Stimulated activated CD4-positive, alpha-beta T cell treated with anti-CD3 and anti-CD28 coated beads, Interleukin-12 subunit alpha, Interleukin-12 subunit beta, amount 100 ng/mL, for 4 hours (primary cell): ENCODE results near the gene ZNF804B.

ENCODE experiments used
- DNase-seq: peaks from one replicate; pipeline ENCODE4 v3.0.0-alpha.2; 2020

Gene ZNF804B

DNA sequence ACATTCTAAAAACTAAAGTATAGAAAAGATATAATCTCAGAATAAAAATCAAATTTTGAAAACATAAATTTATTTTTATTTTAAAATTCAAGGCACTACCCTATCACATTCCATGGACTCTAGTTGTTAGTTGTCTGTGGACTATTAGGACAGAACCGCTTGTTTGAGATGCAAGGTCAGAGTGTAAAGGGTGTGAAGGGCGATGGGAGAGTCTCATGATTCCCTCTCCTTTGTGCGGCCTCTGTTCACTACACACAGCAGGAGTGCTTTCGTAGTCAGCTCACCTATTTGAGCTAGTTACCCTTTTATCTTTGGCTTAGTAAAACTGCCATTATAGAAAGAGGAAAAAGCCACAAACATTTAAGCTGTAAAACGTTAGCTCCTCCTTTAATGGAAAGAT lies 225.8 kb downstream of the ZNF804B start:
- no peak for DNase-seq

DNA sequence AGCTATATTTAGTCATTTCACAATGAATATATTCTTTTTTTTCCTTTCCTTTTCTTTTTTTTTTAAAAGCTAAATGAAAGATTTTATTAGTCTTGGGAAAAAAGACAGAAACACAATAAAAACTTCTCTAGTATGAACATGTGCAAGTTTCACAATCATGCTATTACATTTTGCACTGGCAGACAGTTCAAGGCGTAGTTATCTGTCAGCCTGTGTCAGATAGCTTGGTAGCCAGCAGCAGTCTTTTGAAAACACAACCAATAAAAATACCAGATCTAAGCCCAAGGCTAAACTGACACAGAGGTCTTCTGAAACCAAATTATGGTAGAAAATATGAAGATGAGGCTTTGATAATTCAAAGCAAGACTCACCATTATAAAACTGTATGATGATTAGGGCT lies 241.8 kb downstream of the ZNF804B start:
- no peak for DNase-seq

- no peak for DNase-seq
Measured at GRCh38 chr7:89002981-89003956, 243.8 kb downstream of the ZNF804B start.

GRCh38 chr7:89012016-89012415 lies 252.5 kb downstream of the ZNF804B start:
- no peak for DNase-seq

- no peak for DNase-seq
Measured at GRCh38 chr7:89017695-89018094, 258.2 kb downstream of the ZNF804B start.

GRCh38 chr7:89021741-89022140 lies 262.2 kb downstream of the ZNF804B start:
- DNase-seq, result no peak

- no peak for DNase-seq
Measured at GRCh38 chr7:89023206-89023605, 263.7 kb downstream of the ZNF804B start.

DNA sequence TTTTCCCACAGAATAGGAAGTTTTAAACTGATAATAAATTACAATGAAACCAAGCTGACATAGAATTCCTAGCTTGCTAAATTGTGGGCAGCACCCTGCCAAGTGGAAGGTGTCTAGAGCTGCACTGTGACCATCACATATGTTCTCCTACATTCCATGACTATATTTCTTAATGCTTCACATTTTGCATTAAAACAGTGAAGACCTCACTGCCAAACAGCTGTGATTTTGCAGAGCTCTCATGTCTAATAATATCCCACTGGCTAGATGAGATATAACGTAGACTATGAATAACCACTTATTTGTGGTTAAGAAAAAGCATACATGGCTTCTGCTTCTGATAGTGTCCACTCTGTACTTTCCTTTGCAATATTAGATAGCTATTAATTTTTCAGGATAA lies 264.4 kb downstream of the ZNF804B start:
- DNase-seq, result no peak

DNA sequence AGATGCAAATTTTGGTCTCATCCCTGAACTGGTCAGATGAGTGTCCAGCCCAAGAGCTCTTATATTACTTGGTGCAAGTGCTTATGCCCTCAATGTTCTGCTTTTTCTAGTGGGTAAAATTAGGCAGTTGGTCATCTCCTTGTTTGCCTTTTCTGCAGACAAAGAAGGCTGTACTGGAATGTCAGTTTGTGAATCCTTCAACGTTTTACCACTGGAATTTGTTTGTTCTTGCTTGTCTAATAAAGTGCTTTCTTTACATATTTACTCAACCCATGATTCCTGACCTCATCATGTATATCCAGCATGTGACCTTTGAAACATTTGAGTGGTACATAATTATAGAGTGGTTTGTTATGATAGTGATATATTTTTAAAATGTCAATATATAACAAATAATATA lies 268.3 kb downstream of the ZNF804B start:
- no peak for DNase-seq

DNA sequence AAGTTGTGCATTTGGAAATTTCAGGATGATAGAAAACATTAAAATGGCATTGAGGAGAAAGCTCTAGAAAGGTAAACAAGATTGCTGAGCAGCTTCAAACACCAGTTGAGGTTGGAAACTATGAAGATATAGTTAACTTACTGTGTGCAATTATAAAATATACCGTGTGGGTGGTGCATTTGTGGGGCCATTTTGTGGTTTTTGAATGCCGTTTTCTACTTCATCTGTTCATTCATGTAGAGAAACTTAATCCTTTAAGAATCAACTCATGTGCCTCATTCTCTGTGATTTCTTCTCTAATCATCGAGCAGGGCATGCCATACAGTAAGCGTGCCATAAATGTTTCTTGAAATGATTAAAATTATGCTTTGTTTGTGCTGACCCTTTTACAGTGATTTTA lies 268.8 kb downstream of the ZNF804B start:
- no peak for DNase-seq

DNA sequence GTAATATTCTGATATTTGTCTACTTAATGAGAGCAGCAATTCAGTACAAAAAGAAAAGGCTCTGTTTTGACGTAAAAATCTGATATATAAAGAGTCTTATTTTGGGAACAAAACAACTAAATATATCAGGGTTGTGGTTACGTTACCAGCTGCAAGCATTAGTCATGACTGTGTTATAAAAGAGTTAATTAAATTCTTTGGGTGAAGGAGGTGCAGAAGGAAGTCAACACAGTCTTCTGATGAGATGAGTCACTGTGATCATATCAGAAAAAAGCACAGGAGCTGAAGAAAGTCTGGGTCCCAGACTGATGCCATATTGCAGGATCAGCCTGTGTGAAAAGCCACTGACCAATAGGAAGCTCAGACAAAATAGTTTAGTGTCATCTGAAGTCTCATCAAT lies 270.4 kb downstream of the ZNF804B start:
- no peak for DNase-seq

DNA sequence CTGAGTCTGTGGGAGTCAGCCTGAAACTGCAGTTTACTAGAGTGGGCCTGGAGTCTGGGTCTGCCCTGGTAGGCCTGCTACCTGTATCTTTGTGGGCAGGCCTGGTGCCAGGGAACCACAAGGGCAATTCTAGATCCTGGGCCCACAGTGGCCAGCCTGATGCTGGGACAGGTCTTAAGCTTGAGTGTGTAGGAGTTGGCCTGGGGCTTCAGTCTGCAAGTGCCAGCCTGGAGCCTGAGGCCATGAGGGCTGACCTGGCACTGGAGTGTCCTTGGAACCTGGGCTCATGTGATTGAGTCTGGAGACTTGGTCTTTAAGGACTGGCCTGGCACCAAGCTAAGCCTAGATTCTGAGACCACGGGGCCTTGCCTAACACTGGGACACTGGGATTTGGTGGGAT lies 281.7 kb downstream of the ZNF804B start:
- no peak for DNase-seq

DNA sequence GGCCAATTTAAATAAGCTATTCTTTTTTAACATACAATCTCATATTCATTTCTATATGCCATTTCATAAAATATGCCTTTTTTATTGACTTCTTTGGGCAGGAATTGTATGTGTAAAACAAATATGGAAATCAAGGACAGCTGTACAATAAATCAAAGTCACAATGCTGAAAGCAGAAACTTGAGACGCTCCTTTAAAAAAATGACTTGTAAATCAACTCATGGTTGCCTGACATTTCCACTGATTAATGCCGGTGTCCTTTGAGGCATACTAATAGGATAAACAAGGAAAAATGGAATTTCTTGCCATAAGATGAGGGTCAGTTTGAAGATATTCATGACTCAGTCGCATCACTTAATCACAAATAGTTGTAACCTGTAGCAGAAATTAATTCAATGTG lies 283.4 kb downstream of the ZNF804B start:
- DNase-seq, result no peak

DNA sequence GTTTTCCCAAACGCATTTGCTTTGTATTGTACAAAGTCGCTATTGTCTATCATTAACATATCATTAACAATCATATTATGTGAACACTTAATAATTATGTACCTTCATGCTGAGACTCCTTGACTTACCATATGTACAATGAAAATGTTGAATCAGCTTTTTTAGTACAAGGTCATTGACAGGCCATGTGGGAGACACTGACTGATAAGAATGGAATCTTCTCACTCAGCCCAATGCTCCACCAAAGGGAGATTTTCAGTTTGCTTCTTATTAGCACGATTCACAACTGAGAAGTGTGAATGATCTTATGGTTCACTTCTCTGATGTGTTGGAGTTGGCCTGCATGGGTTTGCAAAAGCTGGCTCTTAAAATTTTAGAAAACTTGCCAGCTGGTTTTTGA lies 289.5 kb downstream of the ZNF804B start:
- no peak for DNase-seq

DNA sequence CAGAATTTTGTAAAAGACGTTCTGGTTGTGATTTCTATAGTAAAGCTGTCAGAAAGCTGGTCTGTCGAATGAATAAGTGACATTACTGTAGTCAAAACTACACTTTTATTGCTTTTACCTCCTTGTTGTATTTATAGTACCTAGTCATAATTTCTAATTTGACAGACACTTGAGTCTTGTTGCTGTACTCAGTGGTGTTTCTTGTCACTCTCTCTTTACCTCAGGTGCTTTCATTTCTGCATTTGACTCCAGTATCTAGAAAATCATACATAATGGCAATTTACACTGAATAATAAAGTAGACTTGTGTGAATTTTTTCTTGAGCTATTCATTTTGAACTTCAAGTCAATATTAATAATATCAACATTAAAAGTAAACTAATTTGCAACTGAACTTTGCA lies 293.6 kb downstream of the ZNF804B start:
- no peak for DNase-seq

- DNase-seq, result no peak
Measured at GRCh38 chr7:89054361-89054760, 294.9 kb downstream of the ZNF804B start.

DNA sequence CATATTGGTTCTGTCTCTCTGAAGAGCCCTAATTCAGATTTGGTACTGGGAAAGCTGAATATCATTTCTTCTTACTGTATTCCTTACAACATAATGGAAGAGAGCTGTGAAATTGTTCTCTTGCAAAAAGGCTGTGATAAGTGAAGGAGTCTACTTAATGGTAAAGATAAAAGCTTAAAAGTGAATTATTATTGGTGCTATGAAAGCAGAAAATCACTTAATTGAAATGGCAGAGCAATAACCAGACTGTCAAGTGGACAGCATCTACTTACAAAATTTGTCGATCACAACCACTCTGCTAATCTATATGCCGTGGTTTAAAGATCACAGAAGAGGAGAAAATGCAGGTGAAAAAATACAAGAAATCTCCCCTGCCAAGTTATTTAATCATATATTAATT lies 300.7 kb downstream of the ZNF804B start:
- DNase-seq, result no peak

DNA sequence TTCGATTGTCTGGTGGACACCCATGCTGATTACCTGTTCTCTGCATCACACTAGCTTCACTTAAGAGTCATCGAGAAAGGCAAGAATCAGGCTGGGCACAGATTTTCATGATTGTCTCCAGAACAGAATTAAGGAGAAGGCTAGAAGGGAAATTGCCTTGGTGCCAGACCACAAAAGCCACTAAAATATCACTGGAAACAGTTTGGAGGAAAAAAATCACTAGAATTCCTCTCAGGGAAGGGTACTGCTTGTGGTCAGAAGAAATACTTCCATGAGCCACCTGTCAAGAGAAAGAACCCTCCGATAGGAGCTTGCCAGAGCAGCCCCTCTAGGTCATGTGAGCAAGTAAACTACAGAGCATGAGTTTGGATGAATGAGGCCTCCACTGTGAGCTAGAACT lies 305.3 kb downstream of the ZNF804B start:
- DNase-seq, result no peak

GRCh38 chr7:89067048-89067447 lies 307.5 kb downstream of the ZNF804B start:
- no peak for DNase-seq

DNA sequence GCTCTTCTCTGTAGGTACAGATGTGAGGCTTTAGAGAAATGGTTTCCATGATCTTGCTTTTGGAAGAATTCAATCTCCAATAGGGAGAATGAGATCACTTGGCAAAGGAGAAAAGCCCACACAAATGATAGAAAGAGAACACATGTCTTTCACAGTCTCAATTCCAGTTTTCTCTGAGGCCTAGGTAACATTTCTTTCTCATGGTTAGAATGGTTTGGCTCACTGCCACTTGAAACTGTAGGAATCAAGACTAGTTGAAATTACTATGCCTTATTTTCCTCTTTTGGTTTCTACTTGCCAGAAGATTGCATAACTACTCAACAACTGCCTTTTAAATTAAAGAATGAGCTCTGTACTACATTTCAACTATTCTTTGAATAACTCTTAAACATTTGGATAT lies 312.6 kb downstream of the ZNF804B start:
- DNase-seq, result no peak

- no peak for DNase-seq
Measured at GRCh38 chr7:89073776-89074175, 314.3 kb downstream of the ZNF804B start.

DNA sequence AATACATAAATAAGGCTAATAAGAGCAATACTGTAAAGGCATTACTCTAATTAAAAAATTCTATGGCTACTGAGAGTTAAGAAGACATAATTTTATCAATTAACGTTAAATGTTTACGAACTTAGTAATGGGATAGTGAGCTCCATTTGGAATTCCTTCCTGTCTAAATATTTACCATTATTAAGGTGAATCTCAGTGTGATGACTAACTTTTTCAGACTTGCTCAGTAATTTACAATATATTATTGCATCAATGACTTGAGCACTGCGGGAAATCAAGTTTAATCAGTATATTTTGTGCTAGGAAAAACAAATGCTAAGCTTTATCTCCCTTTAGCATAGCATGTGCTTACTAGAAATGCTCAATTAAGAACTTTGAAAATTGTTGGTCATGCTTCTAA lies 318.5 kb downstream of the ZNF804B start:
- DNase-seq, result no peak

DNA sequence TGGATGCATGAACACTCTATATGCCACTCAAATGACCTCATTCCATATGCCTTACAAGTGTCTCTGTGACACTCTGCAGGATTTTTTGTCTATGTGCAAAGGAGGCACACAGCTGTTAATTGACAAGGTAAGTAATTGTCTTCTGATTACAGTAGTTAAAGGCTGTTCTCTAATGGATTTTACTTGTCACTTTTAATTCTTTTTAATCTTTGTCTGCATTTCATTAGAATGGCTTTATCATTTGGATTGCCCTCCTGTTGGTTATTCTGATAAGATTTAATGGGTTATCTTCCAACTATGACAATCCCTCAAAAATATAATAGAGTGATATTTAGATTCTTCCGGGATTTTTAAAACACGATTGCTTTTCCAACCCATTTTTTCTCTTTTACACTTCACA lies 326.1 kb downstream of the ZNF804B start:
- no peak for DNase-seq

- DNase-seq, result no peak
Measured at GRCh38 chr7:89091550-89091949, 332.1 kb downstream of the ZNF804B start.

DNA sequence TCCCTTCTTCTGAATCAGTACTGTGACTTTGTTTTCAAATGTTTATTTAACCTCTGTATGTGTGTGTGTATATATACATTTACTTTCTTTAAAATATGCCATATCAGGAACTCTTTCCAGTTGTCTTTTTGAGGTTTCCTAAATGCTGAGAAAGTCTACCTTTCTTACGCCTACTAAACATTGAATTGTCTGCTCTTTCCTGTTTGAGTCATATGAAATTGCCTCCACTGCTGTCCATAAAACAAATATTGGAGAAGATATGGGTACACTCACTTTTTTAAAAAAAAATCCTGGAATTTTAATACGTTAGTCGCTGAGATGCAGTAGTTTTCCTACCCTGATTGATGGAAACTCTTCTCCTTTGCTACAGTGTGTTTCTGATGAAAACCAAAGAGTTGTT lies 334.8 kb downstream of the ZNF804B start:
- no peak for DNase-seq
